ENCODE results near the gene SNX9.

- TF ChIP-seq, protein P1, sequence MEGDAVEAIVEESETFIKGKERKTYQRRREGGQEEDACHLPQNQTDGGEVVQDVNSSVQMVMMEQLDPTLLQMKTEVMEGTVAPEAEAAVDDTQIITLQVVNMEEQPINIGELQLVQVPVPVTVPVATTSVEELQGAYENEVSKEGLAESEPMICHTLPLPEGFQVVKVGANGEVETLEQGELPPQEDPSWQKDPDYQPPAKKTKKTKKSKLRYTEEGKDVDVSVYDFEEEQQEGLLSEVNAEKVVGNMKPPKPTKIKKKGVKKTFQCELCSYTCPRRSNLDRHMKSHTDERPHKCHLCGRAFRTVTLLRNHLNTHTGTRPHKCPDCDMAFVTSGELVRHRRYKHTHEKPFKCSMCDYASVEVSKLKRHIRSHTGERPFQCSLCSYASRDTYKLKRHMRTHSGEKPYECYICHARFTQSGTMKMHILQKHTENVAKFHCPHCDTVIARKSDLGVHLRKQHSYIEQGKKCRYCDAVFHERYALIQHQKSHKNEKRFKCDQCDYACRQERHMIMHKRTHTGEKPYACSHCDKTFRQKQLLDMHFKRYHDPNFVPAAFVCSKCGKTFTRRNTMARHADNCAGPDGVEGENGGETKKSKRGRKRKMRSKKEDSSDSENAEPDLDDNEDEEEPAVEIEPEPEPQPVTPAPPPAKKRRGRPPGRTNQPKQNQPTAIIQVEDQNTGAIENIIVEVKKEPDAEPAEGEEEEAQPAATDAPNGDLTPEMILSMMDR (conservative IDR thresholded peaks at IDR 0.05 in 1 of 2, IDR thresholded peaks at IDR 0.05 in 1 of 2; ENCODE audit: low read depth in 1 of 2, low read length in 2 of 2) = no peak
- TF ChIP-seq EZH2 (IDR thresholded peaks at IDR 0.05; ENCODE audit: low read length, missing control alignments) = no peak
Observed at GRCh38 chr6:157788180-157788579, 34.9 kb upstream of the SNX9 start.

All from fibroblast of lung (primary cell).